ENCODE measurements around the gene ATRNL1.

Gene ATRNL1

DNA sequence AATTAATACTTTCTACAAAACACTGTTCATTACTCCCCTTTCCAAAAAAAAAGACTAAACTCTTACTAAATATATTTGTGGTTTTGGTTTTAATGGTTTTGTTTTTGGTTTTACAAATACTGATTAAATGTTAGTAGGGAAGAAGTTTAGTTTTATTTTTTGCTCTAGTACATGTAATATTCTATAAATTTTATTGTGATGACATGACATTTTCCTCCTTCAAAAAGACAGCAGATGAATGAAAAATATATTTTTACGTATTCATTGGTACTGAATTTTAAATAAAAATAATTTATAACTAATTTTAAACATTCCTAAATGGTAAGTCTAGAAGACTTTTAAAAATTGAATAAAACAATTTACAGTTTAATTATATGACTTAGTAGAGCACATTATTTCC, 667.0 kb downstream of the ATRNL1 start:
- Histone ChIP-seq H3K27ac (no peak overlapping the region), H3K36me3 (no peaks in the 10 kb centered on the region), H3K4me1 (ENCODE audit: control insufficient read depth in 1 of 2, insufficient read depth in 1 of 2, low read depth in 1 of 2, low read length in 1 of 2) (no peaks in the 10 kb centered on the region), H3K4me3 (ENCODE audit: low read depth in 1 of 2, low read length in 1 of 2) (no peak overlapping the region), H3K9me3 (no peaks in the 10 kb centered on the region), H3K27me3 (no peaks in the 10 kb centered on the region)
- TF ChIP-seq, protein P1, sequence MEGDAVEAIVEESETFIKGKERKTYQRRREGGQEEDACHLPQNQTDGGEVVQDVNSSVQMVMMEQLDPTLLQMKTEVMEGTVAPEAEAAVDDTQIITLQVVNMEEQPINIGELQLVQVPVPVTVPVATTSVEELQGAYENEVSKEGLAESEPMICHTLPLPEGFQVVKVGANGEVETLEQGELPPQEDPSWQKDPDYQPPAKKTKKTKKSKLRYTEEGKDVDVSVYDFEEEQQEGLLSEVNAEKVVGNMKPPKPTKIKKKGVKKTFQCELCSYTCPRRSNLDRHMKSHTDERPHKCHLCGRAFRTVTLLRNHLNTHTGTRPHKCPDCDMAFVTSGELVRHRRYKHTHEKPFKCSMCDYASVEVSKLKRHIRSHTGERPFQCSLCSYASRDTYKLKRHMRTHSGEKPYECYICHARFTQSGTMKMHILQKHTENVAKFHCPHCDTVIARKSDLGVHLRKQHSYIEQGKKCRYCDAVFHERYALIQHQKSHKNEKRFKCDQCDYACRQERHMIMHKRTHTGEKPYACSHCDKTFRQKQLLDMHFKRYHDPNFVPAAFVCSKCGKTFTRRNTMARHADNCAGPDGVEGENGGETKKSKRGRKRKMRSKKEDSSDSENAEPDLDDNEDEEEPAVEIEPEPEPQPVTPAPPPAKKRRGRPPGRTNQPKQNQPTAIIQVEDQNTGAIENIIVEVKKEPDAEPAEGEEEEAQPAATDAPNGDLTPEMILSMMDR (IDR thresholded peaks at IDR 0.05): no peak

DNA sequence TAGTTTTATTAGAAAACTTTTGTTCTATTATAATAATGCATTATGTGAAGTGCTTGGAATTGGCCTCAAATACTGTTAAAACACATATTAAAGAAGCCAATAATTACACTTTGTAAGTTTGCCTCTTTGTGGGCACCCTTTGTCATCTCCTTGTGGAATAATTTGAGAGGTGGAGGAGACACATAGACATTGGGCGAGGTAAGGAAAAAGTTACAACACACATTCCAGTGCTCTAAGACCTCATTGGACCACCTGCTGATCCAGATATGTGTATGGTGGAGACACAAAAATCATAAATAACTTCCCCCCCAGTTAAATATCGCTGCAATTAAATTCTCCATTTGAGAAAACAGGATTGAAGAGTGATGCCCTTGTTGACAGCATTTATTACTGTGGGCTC, 668.0 kb downstream of the ATRNL1 start:
- H3K9me3 ChIP-seq: no peaks in the 10 kb centered on the region
- no peaks in the 10 kb centered on the region for H3K36me3 ChIP-seq
- TF ChIP-seq, protein P1 (IDR thresholded peaks at IDR 0.05): no peak
- H3K27me3 ChIP-seq: no peaks in the 10 kb centered on the region
- no peak overlapping the region for H3K4me3 ChIP-seq (ENCODE audit: low read depth in 1 of 2, low read length in 1 of 2)
- no peak overlapping the region for H3K27ac ChIP-seq
- H3K4me1 ChIP-seq (ENCODE audit: control insufficient read depth in 1 of 2, insufficient read depth in 1 of 2, low read depth in 1 of 2, low read length in 1 of 2): no peaks in the 10 kb centered on the region

DNA sequence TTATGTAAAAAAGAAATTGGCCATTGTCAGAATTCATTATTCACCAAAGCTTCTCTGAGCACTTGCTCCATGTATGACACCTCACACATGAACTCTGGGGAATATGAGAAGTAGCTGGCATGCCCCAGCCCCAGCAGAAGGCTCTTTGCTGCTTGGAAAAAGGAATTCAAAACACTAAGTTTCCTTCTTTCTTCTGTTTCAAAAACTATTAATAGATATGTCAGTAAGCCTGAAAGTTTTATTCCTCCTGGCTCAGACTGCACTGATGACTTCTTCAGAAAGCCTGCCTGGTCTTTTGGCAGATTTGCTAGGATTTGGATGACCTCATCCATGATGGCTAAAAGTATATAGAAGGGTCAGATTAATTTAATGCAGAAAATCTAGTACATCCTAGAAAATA, 668.9 kb downstream of the ATRNL1 start:
- no peaks in the 10 kb centered on the region for H3K4me1 ChIP-seq (ENCODE audit: control insufficient read depth in 1 of 2, insufficient read depth in 1 of 2, low read depth in 1 of 2, low read length in 1 of 2)
- TF ChIP-seq, protein P1 (IDR thresholded peaks at IDR 0.05): no peak
- no peaks in the 10 kb centered on the region for H3K27me3 ChIP-seq
- no peaks in the 10 kb centered on the region for H3K9me3 ChIP-seq
- no peak overlapping the region for H3K4me3 ChIP-seq (ENCODE audit: low read depth in 1 of 2, low read length in 1 of 2)
- no peaks in the 10 kb centered on the region for H3K36me3 ChIP-seq
- no peak overlapping the region for H3K27ac ChIP-seq

DNA sequence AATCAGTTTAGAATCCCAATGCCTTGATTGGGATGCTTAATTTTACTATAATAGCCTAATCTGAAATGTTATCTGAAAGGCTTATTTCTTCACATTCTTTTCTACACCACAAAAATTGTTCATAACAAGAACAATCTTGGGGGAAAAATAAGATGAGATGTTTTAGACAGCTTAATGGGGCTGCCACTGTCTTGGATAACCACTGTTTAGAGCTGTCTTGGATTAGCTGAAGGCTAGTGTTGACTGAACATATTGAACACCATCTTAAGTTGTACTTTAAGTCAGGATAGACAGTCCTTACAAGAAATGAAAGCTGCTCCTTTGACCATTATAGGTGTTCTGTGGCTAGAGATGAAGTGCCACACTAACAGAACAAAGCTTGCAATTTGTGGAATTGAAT, 678.6 kb downstream of the ATRNL1 start:
- H3K27me3 ChIP-seq: no peaks in the 10 kb centered on the region
- no peaks in the 10 kb centered on the region for H3K36me3 ChIP-seq
- no peak overlapping the region for H3K27ac ChIP-seq
- no peak overlapping the region for H3K4me3 ChIP-seq (ENCODE audit: low read depth in 1 of 2, low read length in 1 of 2)
- no peaks in the 10 kb centered on the region for H3K9me3 ChIP-seq
- TF ChIP-seq, protein P1 (IDR thresholded peaks at IDR 0.05): no peak
- no peaks in the 10 kb centered on the region for H3K4me1 ChIP-seq (ENCODE audit: control insufficient read depth in 1 of 2, insufficient read depth in 1 of 2, low read depth in 1 of 2, low read length in 1 of 2)

DNA sequence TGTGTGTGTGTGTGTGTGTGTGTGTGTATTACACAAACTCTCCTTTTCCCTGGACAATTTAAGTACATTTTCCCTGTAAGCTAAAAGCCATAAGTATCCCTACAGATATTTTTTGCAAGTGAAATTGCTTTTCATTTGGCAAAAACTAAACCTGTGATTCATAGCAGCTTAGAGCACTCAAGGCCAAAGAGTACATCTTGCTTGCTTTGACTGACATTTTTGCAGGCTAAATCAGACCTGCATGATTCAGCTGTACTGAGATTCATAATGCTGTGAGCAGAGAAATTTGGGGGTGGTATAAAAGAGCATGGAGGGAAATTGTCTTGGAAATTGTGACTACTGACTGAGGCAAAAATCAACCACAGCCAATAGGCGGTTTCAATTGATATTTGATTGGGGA, 679.4 kb downstream of the ATRNL1 start:
- H3K4me3 ChIP-seq (ENCODE audit: low read depth in 1 of 2, low read length in 1 of 2): no peak overlapping the region
- H3K4me1 ChIP-seq (ENCODE audit: control insufficient read depth in 1 of 2, insufficient read depth in 1 of 2, low read depth in 1 of 2, low read length in 1 of 2): no peaks in the 10 kb centered on the region
- H3K27ac ChIP-seq: no peak overlapping the region
- no peaks in the 10 kb centered on the region for H3K36me3 ChIP-seq
- TF ChIP-seq, protein P1 (IDR thresholded peaks at IDR 0.05): no peak
- no peaks in the 10 kb centered on the region for H3K27me3 ChIP-seq
- H3K9me3 ChIP-seq: no peaks in the 10 kb centered on the region

DNA sequence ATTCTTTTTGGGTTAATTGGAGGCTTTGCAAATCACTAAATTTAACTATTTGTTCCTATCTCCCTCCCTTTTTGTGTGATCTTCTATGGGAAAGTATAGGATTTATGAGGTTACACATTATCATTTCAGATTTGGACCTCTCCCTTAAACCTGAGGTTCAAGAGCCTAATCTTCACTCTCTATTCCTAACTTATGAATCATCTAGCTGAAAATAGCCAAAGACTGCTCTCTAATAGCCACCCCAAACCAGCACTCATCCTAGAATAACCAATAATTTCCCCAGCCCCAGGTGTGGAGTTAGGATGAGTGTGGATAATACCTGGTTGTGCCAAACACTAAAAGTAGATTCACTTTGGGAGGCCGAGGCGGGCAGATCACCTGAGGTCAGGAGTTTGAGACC, 680.7 kb downstream of the ATRNL1 start:
- Histone ChIP-seq H3K4me3 (ENCODE audit: low read depth in 1 of 2, low read length in 1 of 2) (no peak overlapping the region), H3K36me3 (no peaks in the 10 kb centered on the region), H3K27ac (no peak overlapping the region), H3K4me1 (ENCODE audit: control insufficient read depth in 1 of 2, insufficient read depth in 1 of 2, low read depth in 1 of 2, low read length in 1 of 2) (no peaks in the 10 kb centered on the region), H3K27me3 (no peaks in the 10 kb centered on the region), H3K9me3 (no peaks in the 10 kb centered on the region)
- TF ChIP-seq, protein P1 (IDR thresholded peaks at IDR 0.05): no peak
